Large intestine (tissue), 3 donors: ENCODE data around the gene CADM2. TPM values are rescaled to one million over a fixed set of nuclear protein-coding genes. Genes with fewer than 3 reads are reported as not detected.
"Not testable (repeated sequence)": the region's sequence is repeated elsewhere in the genome, so short reads cannot be mapped to it uniquely, and the experiment has no call there.

Source experiments
- DNase-seq, 2 donors: peaks; one replicate each; pipeline versions ENCODE4 v3.0.0 to v3.0.0-alpha.2; 2013
- H3K27ac ChIP-seq: one replicate; pipeline ENCODE4 v1.5.1; 2013; ENCODE audit warnings: low read length
- H3K27me3 ChIP-seq: 2 replicates; pipeline ENCODE4 v1.6.1; 2013; ENCODE audit warnings: low read length; ENCODE audit not compliant: control insufficient read depth, insufficient read depth
- H3K36me3 ChIP-seq: 2 replicates; pipeline ENCODE4 v1.6.1; 2013; ENCODE audit warnings: low read length; ENCODE audit not compliant: control insufficient read depth, insufficient read depth
- H3K4me1 ChIP-seq: one replicate; pipeline ENCODE4 v1.6.1; 2013; ENCODE audit warnings: low read length; ENCODE audit not compliant: control insufficient read depth, insufficient read depth
- H3K4me3 ChIP-seq: one replicate; pipeline ENCODE4 v1.5.1; 2013; ENCODE audit warnings: low read length
- H3K9me3 ChIP-seq: one replicate; pipeline ENCODE4 v1.6.1; 2013; ENCODE audit warnings: mild to moderate bottlenecking, low read depth, low read length, moderate library complexity; ENCODE audit not compliant: control insufficient read depth
- WGBS: methylation state at CpG from one replicate; pipeline ENCODE4 v1.1.5; 2013; ENCODE audit warnings: low lambda C conversion rate; ENCODE audit not compliant: insufficient coverage; 5-methylcytosine and 5-hydroxymethylcytosine counted together
- polyA plus RNA-seq: library from polyadenylated mRNA; unstranded; fragments of 120-200 nt; gene quantifications from one replicate; pipeline ENCODE4 v1.2.1, GENCODE V29; 2013

CADM2 gene
- polyA plus RNA-seq, 1 donor, result 2.4 TPM

DNA sequence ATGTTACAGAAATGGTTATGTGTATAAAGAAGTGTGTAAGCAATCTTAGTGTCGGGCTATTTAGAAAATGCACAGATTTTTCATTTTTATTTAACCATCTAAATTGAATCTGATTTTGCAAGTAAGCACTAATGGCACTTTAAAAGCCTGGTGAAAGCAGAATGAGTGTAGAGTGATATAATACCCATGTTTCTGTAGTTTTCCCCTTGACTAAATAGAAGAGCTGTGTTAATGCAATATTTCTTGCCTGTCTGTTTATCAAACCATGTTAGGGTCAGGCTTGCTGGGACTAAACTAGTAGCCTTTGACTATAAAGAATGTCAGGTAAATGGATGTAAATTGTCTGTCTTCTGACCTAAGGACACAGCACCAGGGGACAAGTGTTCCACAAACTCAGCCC lies 714.0 kb downstream of the CADM2 start:
- no peaks in the 10 kb centered on the region for H3K27me3 ChIP-seq
- no peak overlapping the region for H3K4me3 ChIP-seq
- no peaks in the 10 kb centered on the region for H3K36me3 ChIP-seq
- H3K4me1 ChIP-seq, result no peaks in the 10 kb centered on the region
- no peaks in the 10 kb centered on the region for H3K9me3 ChIP-seq
- no peak for DNase-seq
- no CpG with 5 or more reads among the region's 1 CpG for WGBS
- H3K27ac ChIP-seq, result no peak overlapping the region

- H3K4me3 ChIP-seq, result no peak overlapping the region
- WGBS, result 100% methylated on average over 1 of the region's 2 CpGs
These were observed 719.9 kb downstream of the CADM2 start for GRCh38 chr3:85678713-85679112.

DNA sequence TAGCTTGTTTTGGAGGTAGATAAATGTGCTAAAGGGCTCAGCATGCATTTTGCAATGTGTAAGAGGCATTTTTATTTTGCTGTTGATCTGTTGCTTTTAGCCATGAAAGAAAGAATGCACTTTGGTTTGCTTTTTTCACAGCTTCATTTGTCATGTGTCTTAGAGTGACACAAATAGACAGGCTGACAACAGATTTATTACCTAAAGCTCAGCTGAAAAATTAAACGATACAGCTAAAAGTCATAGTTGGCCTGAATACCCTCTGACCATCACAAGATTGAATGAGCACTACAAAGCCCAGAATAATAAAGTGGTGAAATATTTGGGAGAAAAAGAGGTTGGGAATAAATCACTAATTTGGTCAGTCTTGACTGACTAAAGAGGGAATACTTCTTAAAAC lies 723.1 kb downstream of the CADM2 start:
- Histone ChIP-seq H3K4me1 (no peaks in the 10 kb centered on the region), H3K4me3 (no peak overlapping the region), H3K27me3 (no peaks in the 10 kb centered on the region), H3K27ac (no peak overlapping the region), H3K36me3 (no peaks in the 10 kb centered on the region), H3K9me3 (no peaks in the 10 kb centered on the region)
- no CpG with 5 or more reads among the region's 1 CpG for WGBS
- DNase-seq, result no peak

More at GRCh38 chr3:85678713-85679112, 719.9 kb downstream of the CADM2 start:
- H3K9me3 ChIP-seq, result no peaks in the 10 kb centered on the region
- no peaks in the 10 kb centered on the region for H3K4me1 ChIP-seq
- H3K36me3 ChIP-seq, result no peaks in the 10 kb centered on the region
- no peak overlapping the region for H3K27ac ChIP-seq
- H3K27me3 ChIP-seq, result no peaks in the 10 kb centered on the region
- no peak for DNase-seq

DNA sequence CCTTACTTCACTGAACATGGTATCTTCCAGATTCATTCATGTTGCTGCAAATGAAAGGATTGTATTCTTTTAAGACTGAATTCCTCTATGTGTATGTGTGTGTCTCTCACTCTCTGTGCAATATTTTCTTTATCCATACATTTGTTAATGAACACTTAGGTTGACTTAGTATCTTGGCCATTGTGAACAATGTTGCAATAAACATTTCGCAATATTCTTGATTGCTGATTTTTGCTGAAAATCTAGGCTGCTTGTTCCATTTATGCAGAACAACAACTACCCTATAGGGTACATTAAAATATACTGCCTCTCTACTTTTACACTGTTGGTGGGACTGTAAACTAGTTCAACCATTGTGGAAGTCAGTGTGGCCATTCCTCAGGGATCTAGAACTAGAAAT lies 732.4 kb downstream of the CADM2 start:
- Histone ChIP-seq H3K27me3 (no peaks in the 10 kb centered on the region), H3K27ac (no peak overlapping the region), H3K4me1 (no peaks in the 10 kb centered on the region), H3K36me3 (no peaks in the 10 kb centered on the region), H3K9me3 (no peaks in the 10 kb centered on the region), H3K4me3 (no peak overlapping the region)
- no CpG with 5 or more reads among the region's 1 CpG for WGBS
- no peak for DNase-seq

GRCh38 chr3:85697156-85697555 lies 738.4 kb downstream of the CADM2 start:
- no peak for DNase-seq
- no peaks in the 10 kb centered on the region for H3K27me3 ChIP-seq
- H3K27ac ChIP-seq, result no peak overlapping the region
- no peaks in the 10 kb centered on the region for H3K4me1 ChIP-seq
- no CpG with 5 or more reads among the region's 1 CpG for WGBS
- no peak overlapping the region for H3K4me3 ChIP-seq
- no peaks in the 10 kb centered on the region for H3K9me3 ChIP-seq
- no peaks in the 10 kb centered on the region for H3K36me3 ChIP-seq

- no peak overlapping the region for H3K27ac ChIP-seq
- no peaks in the 10 kb centered on the region for H3K9me3 ChIP-seq
- H3K27me3 ChIP-seq, result no peaks in the 10 kb centered on the region
- WGBS, result 72% methylated on average over 2 of the region's 2 CpGs
- no peaks in the 10 kb centered on the region for H3K4me1 ChIP-seq
- no peaks in the 10 kb centered on the region for H3K36me3 ChIP-seq
- DNase-seq, result no peak
- H3K4me3 ChIP-seq, result no peak overlapping the region
These were observed 747.3 kb downstream of the CADM2 start for GRCh38 chr3:85706130-85706529.

DNA sequence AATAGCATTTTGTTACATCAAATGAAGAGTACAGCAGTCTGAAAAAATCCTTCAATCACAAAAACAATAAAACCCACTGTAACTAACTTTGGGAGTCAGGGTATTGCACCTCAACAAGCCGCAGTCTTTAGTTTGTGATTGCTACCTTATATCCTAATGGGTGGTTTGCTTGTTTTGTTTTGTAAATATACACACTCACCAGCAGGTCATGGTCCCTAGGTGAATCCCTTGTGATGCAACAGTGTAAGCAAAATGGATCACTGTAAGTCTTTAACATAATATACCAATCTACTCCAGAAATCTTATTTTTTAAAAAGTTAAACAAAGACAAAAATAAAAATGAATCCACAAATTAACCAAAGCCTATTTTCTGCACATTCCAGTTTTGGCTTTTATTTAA lies 749.5 kb downstream of the CADM2 start:
- H3K4me1 ChIP-seq, H3K4me3 ChIP-seq, H3K27me3 ChIP-seq, H3K36me3 ChIP-seq, H3K27ac ChIP-seq, H3K9me3 ChIP-seq, DNase-seq: not testable (repeated sequence)
- no CpG with 5 or more reads among the region's 1 CpG for WGBS

DNA sequence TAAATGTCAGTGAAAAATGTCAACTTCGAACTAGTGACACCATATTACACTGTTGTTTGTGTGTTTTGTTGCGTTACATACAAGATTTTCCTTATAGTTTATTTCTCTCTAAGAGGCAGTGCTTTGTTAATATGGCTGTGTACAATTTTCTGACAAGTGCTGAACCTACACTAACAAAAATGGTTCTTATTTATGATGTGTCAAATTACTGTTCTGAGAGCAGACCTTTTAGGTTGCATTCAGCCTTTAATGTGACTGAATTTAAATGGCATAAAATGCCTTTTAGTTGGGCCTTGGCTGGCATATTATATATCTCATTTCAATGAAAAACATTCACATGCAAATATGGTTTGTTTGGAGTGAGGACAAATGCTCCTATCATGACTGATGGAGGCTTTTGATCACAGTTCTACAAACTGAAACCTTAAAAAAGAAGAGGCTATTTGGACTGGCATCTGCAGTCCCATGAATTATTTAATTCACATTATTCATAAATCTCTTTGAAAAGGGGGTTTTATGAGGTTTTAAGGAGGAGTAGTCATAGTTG lies 750.6 kb downstream of the CADM2 start:
- WGBS, result 90% methylated on average over 1 of the region's 2 CpGs
- Histone ChIP-seq H3K36me3 (no peaks in the 10 kb centered on the region), H3K4me3 (no peak overlapping the region), H3K4me1 (no peaks in the 10 kb centered on the region), H3K9me3 (no peaks in the 10 kb centered on the region), H3K27me3 (no peaks in the 10 kb centered on the region), H3K27ac (no peak overlapping the region)
- DNase-seq, result no peak

GRCh38 chr3:85710490-85710889 lies 751.7 kb downstream of the CADM2 start:
- WGBS, result 100% methylated on average over 1 of the region's 2 CpGs
- no peak for DNase-seq
- Histone ChIP-seq H3K27me3 (no peaks in the 10 kb centered on the region), H3K9me3 (no peaks in the 10 kb centered on the region), H3K27ac (no peak overlapping the region), H3K4me1 (no peaks in the 10 kb centered on the region), H3K36me3 (no peaks in the 10 kb centered on the region), H3K4me3 (no peak overlapping the region)

DNA sequence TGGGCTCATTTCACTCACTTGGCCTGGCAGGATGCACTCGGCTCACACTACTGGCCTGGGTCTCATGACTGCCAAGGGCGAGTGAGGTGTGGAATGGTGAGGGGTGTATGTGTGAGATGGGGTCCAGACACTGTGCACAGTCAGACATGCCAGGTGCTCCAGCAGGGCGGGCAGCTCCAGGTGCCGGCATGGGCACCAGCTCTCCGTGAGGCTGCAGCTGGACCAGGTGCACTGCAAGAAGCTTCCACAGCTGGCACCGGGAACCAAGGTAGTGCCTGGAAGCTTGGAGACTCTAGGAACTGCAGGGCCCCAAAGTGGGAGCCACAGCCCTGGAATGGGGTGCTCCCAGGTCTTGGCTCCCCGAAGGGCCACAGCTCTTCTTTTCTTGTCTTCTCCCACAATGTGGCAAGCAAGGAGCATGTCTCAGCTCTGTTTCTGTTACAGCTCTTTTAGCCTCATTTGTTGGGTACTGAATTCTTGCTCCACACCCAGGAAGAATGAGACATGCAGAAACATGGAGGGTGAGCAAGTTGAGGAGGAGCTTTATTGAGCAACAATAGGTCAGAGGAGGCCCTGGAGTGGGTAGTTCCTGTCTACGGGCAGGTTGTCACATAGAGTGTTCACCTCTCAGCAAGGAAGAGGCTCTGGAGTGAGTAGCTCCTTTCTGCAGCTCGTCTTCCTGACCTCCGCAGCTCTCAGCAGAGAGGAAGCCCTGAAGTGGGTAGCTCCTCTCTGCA lies 762.8 kb downstream of the CADM2 start:
- H3K4me3 ChIP-seq, result no peak overlapping the region
- peaks cover 4% of the 10 kb centered on the region for H3K9me3 ChIP-seq
- WGBS, result no CpG with 5 or more reads among the region's 10 CpGs
- no peak for DNase-seq
- no peak overlapping the region for H3K27ac ChIP-seq
- H3K4me1 ChIP-seq, result no peaks in the 10 kb centered on the region
- no peaks in the 10 kb centered on the region for H3K36me3 ChIP-seq
- H3K27me3 ChIP-seq, result no peaks in the 10 kb centered on the region

DNA sequence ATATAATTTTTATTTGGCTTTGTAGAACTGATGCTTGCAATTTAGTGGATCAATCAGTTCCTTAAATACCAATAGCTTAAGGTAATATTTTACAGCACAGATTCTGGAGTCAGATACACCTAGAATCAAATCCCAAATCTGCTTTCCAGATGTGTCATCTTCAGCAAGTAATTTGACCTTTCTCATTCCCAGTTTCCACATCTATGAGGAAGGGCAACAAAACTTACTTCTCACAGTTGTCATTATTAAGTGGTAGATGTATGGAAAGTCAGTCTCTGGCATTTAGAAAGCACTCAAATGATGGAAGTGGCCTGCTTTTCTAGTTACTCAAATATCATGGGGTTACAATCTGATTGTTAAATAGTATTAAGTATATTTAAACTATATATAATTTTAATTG lies 767.0 kb downstream of the CADM2 start:
- Histone ChIP-seq H3K27ac (no peak overlapping the region), H3K4me1 (no peaks in the 10 kb centered on the region), H3K9me3 (peaks cover 4% of the 10 kb centered on the region), H3K27me3 (no peaks in the 10 kb centered on the region), H3K4me3 (no peak overlapping the region), H3K36me3 (no peaks in the 10 kb centered on the region)
- no peak for DNase-seq
